Left renal cortex interstitium (tissue), 4 donors: ENCODE data around the gene SHTN1. TPM values are rescaled to one million over a fixed set of nuclear protein-coding genes. Genes with fewer than 3 reads are reported as not detected.

Source experiments
- DNase-seq, 4 donors: peaks; one replicate each; pipeline ENCODE4 v3.0.0-alpha.2; 2013; ENCODE audit warnings: low read depth in 4 of 4, low spot score in 2 of 4, missing footprints in 1 of 4
- polyA plus RNA-seq, 4 donors: library from polyadenylated mRNA; unstranded; fragments of 120-200 nt; gene quantifications; one replicate each; pipeline ENCODE4 v1.2.1, GENCODE V29; 2013; ENCODE audit not compliant: insufficient read length in 4 of 4

The SHTN1 gene
- polyA plus RNA-seq, 4 donors = 18.2 to 24.3 (median 22.9) TPM

DNA sequence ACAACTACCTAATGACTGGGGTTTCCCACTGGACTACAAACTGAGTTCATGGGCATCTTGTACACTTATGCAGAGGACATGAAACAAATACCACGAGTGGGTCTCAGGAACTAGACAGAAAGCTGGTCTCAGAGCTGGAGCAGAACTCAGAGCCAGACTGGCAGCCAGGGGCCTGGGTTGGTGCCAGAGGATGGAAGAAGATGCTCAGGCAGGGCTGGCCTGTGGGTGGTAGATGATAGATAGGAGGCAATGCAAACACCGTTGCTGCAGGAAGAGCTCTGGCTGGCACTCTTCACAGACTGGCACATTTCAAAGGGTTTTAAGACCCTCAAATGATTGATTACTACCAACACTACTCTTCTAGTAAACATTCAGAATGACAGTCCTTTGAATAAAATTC, 126.9 kb downstream of the SHTN1 start:
- no peak for DNase-seq

DNA sequence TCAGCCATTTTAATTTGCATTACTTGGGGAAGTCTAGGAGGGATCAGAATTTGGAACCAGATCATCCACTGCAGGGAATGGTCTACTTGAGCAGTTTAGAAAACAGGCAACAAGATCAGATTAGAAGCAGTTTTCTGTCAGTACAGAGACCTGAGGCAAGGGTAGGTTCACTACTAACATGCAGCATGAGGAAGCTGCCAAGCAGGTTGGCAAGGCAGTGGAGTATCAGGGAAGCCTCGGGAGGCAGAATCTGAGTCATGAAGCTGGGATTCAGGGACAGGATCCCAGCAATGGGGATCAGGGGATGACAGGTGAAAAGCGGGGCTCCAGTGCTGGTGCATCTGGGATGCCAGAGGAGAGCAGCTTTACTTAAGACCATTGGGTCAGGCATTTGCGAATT, 127.6 kb downstream of the SHTN1 start:
- no peak for DNase-seq

GRCh38 chr10:116875897-116876296, 129.1 kb downstream of the SHTN1 start:
- DNase-seq = no peak

- no peak for DNase-seq
Observed at GRCh38 chr10:116873134-116873533, 131.9 kb downstream of the SHTN1 start.

DNA sequence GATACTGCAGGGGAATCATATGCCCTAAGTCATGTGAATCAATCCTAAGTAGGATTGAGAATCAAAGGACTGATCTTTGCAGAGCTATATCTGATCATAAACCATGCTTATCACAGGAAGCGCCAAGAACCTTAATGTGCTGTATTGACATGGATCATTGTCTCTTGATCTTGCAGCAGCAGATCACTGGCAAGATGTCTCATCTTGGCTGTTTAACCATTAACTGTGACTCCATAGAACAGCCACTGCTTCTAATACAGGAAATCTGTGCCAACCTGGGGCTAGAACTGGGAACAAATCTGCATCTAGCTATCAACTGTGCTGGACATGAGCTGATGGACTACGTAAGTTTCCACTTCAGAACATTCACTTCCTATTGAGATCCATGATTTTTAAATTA, 134.0 kb downstream of the SHTN1 start:
- DNase-seq = no peak

DNA sequence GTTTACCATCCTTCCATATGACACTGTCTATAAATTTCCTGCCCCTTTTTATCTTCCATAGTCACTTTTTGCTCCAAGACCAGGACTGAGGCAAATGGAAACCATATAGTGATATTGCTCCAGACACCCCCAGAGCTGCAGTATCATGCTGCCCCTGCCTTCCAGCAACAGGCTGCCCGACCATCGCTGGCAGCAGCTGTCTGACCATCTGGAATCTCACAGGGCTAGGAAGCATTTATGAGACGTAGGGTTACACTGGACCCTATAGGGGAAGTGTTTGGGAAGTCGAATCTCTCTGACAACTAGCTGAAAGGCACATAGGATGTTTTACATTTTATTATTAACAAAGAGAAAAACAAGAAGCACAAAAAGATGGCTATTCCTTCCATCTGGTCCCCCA, 136.3 kb downstream of the SHTN1 start:
- DNase-seq = no peak

DNA sequence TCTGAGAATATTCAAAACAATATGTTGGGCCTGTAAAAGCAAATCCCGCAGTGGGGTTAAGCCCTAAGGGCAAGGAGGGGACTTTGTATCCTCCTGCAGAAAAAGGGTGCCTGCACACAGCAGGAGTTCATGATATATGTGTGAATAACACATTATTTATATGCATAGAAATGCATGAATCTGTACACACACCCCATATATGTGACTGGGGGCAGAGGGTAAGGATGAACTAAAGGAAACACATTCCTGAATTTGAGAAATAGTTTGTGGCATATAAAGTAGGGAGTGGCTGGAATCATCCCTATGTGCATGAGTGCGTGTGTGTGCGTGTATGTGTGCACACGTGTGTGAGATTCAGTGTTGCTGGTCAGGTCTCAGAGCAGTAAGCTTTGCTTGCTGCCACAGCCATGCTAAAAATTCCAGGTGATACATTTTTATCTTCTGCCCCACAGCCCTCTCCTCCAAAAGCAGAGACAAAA, 136.8 kb downstream of the SHTN1 start:
- DNase-seq = no peak

DNA sequence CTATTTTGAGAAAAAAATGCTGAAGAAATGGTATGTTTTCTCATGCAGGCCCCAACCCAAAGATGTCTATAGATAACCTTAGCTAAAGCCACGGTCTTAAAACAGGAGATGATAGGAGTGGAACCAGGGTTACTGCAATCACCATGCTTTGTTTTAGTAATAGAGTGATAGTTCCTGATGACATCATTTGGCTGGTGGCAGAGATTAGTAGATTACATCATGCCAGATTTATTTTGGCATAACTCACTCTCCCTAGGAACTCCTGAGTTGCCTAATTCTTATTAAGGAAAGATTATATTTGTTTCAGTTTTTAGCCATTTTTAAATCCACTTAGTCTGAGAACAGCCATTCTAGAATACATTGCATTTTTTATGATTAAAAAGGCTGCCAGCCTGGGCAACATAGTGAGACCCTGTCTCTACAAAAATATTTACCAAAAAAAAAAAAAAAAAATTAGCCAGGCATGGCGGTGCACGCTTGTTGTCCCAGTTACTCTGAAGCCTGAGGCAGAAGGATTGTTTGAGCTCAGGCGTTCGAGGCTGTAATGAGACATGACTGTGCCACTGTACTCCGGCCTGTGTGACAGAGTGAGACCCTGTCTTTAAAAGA, 137.9 kb downstream of the SHTN1 start:
- DNase-seq = no peak

- no peak for DNase-seq
Observed at GRCh38 chr10:116866066-116866465, 138.9 kb downstream of the SHTN1 start.

DNA sequence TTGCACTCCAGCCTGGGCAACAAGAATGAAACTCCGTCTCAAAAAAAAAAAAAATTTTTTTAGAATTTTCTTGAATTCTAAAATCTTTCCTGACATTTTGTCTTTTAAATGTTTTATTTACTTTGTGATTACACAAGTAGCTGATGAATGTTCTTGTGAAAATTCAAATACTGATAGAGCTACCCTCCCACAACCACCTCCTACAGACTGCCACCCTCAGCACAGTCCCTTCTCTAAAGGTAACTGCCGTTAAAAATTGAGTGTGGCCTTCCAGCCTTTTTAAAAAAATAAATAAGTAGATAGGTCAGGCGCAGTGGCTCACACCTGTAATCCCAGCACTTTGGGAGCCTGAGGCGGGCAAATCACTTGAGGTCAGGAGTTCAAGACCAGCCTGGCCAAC, 140.6 kb downstream of the SHTN1 start:
- DNase-seq = no peak

DNA sequence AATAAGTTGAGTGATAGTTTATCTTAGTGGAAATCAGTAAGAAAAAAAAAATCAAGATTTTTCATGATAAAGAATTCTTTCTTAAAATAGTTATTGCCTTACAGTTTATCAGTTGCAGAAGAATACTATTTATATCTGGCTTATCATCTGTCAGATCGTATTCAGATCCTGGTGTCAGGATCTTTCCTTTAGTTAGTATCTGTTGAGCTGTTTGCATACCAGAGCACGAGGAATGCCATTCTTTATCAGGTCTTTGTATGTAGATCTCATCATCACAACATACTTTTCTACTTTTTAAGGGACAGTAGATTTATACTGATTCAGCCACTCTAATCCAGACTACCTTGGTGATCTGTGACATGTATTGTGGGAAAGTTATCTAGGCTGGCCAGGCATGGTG, 143.2 kb downstream of the SHTN1 start:
- DNase-seq = no peak

GRCh38 chr10:116857156-116857555, 147.8 kb downstream of the SHTN1 start:
- DNase-seq = no peak

DNA sequence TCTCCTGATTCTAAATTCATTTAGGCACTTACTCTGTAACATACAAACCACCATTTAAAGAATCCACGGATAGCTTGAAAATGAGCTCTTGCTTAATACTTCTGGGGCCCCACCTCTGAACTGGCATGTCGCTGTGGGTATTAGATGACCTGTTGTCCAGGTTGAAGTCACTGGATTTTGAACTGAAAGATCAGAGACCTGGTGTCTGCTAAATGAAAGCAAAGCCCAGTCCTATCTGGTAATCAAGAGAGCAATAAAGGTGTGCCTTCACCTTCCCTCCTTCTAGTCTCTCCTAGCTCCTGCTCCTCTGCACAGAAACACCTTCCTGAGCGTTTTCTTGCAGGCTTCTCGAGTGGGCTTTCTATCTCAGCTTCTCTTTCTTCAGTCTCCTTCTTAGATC, 151.3 kb downstream of the SHTN1 start:
- no peak for DNase-seq

DNA sequence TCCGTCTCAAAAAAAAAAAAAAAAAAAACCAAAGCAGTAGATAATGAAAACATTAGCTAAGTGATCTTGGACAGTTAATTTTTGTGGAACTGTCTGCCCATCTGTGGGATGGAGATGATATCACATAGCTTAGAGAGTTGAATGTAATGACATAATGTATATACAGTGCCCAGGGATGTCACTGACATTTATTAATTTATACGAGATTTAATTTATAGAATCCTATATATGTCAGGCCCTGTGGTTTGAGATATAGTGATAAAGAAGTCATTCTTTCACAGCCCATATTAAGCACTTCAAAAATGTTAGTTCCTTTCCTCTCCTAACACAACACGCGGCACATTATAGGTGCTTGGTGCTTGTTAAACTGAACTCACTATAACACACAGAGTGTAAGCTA, 151.7 kb downstream of the SHTN1 start:
- DNase-seq = no peak

DNA sequence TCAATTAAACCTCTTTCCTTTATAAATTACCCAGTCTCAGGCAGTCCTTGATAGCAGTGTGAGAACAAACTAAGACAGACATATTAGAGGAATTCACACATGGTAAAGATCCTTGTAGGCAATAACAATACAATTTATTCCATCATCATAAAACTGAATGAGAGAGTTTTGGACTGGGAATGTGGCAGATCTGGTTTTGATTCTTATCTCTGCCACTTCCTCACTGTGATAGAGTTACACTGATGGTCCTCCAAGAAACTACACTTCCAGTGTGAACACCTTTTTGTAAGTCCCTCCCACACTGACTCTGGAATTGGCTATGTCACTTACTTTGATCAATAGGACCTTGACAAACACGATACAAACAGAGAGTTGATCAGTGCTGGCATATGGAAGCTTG, 152.7 kb downstream of the SHTN1 start:
- DNase-seq = no peak

GRCh38 chr10:116850058-116850611, 154.9 kb downstream of the SHTN1 start:
- DNase-seq = no peak

DNA sequence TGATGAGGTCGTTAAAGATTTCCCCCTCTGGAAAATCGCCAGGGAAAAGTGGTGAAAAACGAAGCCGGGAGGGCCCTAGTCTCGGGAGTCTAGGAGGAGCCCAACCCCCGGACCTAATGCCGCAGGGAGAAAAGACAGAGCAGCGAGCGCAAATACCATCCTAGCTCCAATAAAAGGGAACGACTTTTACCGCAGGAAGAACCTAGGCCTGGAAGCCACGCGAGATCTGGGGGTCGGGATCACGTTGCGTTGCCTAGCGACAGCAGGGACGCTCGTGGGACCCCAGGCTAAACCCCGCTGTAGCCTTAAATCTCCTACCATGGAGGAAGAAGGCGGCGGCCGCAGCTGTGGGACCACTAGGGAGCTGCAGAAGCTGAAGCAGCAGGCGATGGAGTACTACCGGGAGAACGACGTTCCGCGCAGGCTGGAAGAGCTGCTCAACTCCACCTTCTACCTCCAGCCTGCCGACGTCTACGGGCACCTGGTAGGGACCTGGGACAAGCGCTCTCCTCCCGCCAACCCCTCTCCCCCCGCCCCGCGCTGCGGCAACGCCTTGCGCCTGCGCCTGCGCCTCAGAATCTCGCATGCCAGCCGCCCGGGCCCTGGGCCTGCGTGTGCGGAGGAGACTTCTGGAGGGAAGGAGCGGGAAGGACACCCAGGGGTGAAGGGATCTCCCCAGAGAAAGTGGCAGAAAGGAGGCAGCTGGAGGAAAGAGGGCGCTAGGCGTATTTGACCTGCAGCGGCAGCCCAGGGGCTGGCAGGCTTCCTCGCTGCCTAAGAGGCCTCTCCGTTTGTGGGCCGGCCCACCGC, 155.5 kb downstream of the SHTN1 start, which contains the start of gene ENO4:
ENO4 (plus strand) TSS at position 252 of the 810 bp plus-strand sequence; CDS start at position 320, 68 bp downstream.
- DNase-seq = peak; percentile 86 to 95 (median 91)

- peak in 2 of 4 donors; percentile 15 to 19 for DNase-seq
Observed at GRCh38 chr10:116848944-116849247, 156.1 kb downstream of the SHTN1 start.

DNA sequence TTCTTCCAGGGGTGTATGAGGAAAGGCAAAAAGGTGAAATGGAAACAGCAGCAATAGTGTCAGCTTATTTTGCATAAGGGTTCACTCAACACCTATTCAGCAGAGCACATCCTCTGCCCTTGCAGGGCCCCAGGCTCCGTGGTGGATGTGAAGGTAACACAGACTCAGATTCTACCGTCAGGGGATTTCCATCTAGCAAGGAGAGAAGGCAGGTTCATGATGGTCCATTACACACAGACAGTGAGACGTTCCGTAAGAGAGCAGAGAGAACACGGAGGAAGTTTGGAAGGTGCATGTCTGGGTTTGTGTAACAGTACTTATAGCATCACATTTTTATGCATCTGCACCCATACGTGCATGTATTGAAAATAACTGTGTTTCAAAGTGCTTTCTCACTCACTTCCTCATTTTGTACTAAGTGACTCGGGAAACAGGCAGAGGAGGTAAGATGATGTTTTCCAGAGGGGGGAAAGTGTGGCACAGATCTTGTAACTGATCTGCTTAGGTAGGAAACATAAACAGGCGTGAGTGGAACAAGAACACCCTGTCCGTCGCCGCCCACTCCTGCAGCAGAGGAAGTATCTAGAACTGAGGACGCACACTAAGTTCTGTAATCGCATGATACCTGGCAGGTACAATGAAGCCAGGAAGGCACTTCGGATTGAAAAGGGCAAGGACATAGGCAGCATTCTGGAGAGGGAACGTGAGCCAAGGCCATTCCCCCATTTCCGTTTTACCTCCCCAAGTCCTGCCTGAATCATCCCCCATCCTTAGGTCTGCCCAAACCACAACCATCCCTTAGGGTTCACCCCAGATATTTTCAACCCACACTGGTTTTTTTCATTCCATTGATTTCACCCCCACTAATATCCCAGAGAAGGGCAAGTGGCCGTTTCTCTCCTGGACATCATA, 156.7 kb downstream of the SHTN1 start:
- peak in 1 of 4 donors; percentile 13 for DNase-seq

- DNase-seq = no peak
Observed at GRCh38 chr10:116845823-116846222, 159.2 kb downstream of the SHTN1 start.
